Stromal cell of bone marrow (primary cell): ENCODE results near the gene LRCH1.

ENCODE experiments used
- DNase-seq: peaks from one replicate; pipeline ENCODE4 v3.0.0-alpha.2; 2012; ENCODE audit warnings: low read depth

The LRCH1 gene

GRCh38 chr13:46665633-46666482 is 112.9 kb downstream of the LRCH1 start:
- no peak for DNase-seq

- no peak for DNase-seq
Measured at GRCh38 chr13:46666727-46667456, 113.9 kb downstream of the LRCH1 start.

GRCh38 chr13:46667687-46668281 is 114.8 kb downstream of the LRCH1 start:
- no peak for DNase-seq

DNA sequence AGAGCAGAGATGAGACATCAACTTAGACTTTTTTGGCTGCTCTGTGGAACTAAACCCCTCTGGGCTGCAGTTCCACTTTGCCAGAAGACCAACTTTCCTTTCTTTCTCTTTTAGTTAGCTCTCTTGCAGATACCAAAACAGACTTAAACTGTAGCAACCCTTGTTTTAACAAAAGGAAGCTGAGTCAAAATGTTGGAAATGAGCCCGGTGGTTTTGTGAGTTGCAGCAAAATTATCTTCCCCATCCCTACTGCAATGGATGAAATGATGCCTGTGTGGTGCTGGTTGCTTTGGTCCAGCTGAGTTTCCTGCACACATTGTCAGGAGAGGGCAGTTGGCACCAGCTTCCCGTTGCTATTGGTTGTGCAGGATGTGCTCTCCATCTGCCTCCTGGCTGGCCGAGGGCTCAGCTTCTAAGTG is 115.3 kb downstream of the LRCH1 start:
- peak; percentile 93 for DNase-seq

DNA sequence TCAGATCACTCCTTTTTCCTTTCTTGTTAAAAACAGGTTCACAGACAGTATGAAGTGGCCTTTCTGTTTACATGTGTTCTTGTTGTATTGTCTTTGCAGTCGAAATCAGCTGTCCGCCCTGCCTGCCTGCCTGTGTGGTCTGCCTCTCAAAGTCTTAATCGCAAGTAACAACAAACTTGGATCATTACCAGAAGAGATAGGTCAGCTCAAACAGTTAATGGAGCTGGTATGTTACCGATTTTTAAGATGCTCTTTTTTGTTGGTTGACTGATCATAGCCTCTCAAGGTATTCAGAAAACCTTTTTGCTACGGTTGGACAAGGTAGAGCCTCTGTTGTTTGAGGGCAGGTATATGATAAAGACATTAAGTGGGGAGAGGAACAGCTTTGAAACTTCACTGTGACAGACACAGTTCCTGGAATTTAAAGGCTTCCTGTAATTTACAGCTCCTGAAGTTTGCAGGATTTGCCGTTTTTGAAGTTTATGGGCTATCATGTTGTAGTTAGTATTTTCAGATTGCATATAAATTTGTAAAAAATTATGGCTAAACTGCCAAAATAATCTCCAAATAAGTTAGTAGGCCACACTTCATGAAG is 116.1 kb downstream of the LRCH1 start:
- DNase-seq, result no peak

DNA sequence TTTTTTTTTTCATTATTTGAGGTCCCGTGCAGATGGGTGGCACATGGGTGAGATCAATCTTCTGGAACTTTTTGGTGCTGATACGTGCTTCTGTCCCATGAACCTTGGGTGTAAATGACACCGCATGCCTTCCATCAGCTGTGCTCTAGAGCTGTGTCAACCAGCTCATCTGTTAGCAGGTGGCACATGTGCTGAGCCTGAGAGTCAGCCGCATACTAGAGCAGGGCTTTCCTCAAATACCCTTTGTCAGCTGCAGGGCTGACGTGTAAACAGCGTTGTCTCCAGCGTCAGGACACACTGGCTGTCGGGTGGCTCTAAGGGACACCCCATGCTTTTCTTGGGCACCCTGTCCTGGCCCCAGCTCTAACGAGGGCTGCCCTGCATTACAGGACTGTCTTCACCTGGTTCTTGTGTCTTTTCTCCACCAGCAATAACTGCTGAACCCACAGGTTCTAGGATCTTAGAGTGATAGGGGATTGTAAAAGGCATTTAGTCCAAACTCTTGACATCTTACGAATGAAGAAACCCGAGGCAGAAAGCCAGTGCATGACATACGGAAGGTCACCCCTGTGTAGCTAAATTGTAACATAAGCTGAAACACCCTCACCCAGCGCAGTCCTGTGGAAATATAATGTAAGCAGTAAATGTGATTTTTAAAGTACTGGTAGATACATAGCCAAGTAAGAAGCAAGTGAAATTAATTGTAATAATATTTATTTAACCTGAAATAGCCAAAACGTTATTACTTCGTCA is 119.5 kb downstream of the LRCH1 start:
- DNase-seq, result no peak

DNA sequence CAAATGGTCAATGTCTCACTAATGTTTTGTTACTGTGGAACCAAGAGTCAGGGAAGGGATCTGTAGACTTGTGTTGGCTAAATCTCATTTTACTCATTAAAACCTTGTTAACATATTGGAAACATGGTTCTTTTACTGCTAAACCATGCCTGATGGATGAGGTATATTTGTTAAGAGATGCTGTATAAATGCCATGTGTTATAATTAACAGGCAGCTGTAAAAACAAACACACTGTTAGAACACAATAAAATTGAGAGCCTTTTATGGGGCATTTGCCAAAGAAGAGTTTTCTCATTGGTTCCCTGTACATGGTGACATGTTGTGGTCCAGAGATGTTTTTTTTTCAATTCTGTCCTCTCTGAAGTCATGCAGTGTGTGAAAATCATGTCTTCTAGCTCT is 122.0 kb downstream of the LRCH1 start:
- no peak for DNase-seq

- DNase-seq, result no peak
Measured at GRCh38 chr13:46676378-46676725, 123.4 kb downstream of the LRCH1 start.

DNA sequence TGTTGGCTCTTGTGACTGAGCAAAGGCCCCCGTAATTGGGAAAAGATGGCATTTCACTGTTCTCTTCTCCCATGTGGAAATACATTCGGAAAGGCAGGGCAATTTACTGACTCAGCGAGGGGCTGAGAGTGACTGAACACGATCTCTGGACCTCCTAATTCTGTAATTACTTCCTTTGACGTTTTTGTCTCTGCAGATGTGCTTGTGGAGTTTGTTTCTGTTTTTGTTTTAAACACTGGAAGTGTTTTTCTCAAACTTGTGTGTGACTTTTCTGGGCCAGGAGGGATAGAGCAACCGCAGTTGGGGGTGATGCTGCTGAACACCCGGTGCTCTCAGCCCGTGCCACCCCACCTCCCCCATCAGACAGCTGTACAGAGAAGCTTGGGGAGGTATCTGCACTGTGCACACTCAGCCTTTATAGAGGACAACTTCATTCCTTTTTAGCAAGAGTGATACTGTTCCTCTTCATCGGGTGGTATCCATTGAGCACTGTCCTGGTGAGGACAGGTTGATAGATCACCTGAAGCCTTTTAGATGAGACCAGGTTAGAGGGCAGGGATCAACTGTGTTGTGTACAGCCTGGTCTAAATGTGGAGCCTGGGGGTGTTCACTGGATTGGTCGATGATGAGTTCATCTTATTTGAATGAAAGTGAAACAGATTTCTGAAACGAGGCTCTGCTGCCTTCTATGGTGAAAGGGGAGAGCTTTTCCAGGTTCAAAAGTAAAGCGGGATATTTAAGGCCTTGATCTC is 126.6 kb downstream of the LRCH1 start:
- DNase-seq, result peak; percentile 72

- DNase-seq, result no peak
Measured at GRCh38 chr13:46682015-46682414, 129.0 kb downstream of the LRCH1 start.

DNA sequence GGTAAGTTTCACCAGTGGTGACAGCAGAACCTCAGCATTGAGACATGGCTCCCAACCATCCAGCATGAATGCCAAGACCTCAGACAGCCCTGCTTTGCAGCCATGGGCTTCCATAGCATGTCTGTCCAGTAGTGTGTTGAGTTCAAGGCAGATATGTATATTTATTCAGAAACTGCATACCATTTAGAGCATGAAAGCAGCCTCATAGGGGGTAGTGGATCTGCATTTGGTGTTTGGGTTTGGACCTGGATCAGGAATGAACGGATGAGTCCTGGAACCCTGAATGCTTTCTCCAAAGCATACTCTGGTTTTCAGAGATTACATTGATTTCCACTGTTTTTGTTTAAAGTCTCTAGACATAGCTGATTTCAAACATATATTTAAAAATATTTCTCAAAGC is 129.7 kb downstream of the LRCH1 start:
- DNase-seq, result no peak

DNA sequence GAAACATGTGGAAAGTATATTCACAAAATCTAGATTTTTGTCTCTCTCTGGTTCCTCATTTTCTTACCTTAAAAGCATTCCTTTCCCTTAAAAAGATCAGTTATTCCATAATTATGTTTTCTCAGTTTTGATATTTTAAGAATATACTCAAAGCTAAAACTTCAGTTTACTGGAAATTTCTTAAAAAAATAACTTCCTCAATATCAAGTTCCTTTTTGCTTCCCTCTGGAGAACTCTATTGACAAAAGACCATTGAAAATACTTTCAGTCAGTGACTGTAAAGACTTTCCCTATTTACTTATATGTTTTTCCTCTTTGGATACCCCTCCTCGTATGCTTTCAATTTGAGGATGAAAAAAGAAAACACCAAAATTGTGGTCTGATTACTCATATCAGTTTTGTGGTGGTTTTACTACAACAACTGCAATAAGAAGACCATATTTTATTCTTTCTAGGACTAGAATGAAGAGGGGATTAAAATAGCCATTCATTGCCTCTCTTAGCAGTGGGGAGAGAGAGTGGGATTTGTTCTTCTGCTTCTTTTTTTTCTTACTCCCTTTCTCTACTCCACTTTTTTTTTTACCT is 130.8 kb downstream of the LRCH1 start:
- no peak for DNase-seq

- DNase-seq, result no peak
Measured at GRCh38 chr13:46684287-46685001, 131.5 kb downstream of the LRCH1 start.

GRCh38 chr13:46685006-46685730 is 132.2 kb downstream of the LRCH1 start:
- DNase-seq, result no peak

DNA sequence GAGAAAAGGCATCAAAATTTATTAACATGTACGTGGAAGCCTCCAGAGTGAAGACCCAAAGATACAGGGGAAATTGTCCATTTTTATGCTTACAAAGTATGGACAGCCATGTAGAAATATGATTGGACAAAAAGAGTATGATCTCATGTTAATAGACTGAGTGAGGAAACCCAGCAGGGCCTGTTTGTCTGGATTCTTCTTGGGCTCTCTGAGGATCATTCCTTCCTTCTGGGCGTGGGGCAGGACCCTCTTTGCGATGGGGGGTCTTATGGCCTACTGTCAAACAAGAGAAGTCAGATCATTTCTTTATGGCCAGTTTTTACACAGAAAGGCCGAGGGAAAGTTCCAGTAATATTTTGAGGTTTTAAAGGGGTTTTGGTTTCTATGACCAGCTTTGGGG is 133.2 kb downstream of the LRCH1 start:
- DNase-seq, result no peak

DNA sequence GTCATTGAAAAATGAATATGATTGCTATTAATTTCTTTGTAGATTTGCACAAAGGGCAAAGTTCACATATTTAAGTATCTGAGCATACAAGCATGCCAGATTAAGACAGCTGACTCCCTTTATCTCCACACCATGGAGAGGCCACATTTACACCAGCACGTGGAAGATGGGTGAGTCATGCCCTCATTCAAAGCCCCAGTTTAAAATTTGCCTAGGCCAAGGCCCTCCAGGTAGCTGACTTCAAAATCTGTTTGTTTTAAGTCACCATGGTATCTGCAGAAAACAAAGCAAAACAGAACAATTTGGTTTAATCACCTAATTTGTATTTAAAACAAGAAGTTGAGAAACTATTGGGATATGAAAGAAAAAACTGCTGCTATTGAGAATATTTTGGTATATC is 134.8 kb downstream of the LRCH1 start:
- no peak for DNase-seq

GRCh38 chr13:46688306-46688705 is 135.3 kb downstream of the LRCH1 start:
- DNase-seq, result no peak

GRCh38 chr13:46698014-46698413 is 145.0 kb downstream of the LRCH1 start:
- no peak for DNase-seq

- DNase-seq, result no peak
Measured at GRCh38 chr13:46698910-46699460, 146.0 kb downstream of the LRCH1 start.
